Measurements from ENCODE around the gene NUDT21. TPM values are rescaled to one million over a fixed set of nuclear protein-coding genes. Genes with fewer than 3 reads are reported as not detected.

Gene NUDT21
- total RNA-seq, 1 experiment from 2014 or later: 305 TPM

DNA sequence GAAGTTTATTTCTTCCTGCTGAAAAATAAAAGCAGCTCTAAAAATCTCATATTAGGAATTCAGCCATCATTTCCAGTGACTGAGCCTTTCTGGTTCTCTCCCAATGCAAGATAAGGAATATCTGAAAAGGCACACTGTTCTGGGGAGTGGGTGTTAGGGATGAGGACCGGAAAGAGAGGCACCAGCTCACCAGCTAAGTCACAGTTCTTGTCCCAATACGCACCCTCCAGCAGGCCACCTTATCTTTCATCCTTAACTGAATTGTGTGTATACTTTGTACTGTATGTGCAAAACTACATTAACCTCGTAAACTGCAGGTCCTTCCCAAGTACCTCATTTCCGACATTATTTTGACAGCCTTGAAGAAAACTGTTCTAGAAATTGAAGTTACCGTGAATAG, 36.8 kb downstream of the NUDT21 start:
- TF ChIP-seq, protein P1, sequence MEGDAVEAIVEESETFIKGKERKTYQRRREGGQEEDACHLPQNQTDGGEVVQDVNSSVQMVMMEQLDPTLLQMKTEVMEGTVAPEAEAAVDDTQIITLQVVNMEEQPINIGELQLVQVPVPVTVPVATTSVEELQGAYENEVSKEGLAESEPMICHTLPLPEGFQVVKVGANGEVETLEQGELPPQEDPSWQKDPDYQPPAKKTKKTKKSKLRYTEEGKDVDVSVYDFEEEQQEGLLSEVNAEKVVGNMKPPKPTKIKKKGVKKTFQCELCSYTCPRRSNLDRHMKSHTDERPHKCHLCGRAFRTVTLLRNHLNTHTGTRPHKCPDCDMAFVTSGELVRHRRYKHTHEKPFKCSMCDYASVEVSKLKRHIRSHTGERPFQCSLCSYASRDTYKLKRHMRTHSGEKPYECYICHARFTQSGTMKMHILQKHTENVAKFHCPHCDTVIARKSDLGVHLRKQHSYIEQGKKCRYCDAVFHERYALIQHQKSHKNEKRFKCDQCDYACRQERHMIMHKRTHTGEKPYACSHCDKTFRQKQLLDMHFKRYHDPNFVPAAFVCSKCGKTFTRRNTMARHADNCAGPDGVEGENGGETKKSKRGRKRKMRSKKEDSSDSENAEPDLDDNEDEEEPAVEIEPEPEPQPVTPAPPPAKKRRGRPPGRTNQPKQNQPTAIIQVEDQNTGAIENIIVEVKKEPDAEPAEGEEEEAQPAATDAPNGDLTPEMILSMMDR (IDR thresholded peaks at IDR 0.05; ENCODE audit: insufficient read depth in 1 of 2, low read depth in 1 of 2, low read length in 1 of 2, severe bottlenecking in 1 of 2, unreplicated experiment in 1 of 2): no peak
- ChIA-PET CTCF (no interaction called here), POLR2A (no interaction called here)
- BruUV-seq (replicated peaks): no TSS peak
- Mint-ChIP-seq H3K4me3 (ENCODE audit: unreplicated experiment) (no peak overlapping the region), H3K27me3 (ENCODE audit: insufficient read depth, unreplicated experiment) (no peaks in the 10 kb centered on the region), H3K36me3 (ENCODE audit: insufficient read depth, unreplicated experiment) (peaks cover 14% of the 10 kb centered on the region), H3K9me3 (ENCODE audit: unreplicated experiment) (no peaks in the 10 kb centered on the region), H3K27ac (ENCODE audit: unreplicated experiment) (no peak overlapping the region), H3K4me1 (ENCODE audit: low read depth, unreplicated experiment) (no peaks in the 10 kb centered on the region)
- Histone ChIP-seq H3K36me3 (ENCODE audit: control insufficient read depth, insufficient read depth, low read length) (no peaks in the 10 kb centered on the region), H3K4me3 (ENCODE audit: low read depth, low read length) (no peak overlapping the region), H3K9me3 (no peaks in the 10 kb centered on the region), H3K4me1 (no peaks in the 10 kb centered on the region), H3K27me3 (replicated peaks; ENCODE audit: control insufficient read depth, insufficient read depth, low read length) (no peaks in the 10 kb centered on the region)
- DNase-seq: no peak
- intact Hi-C loops (cut with micrococcal nuclease; ENCODE audit: unreplicated experiment): no loop called here

DNA sequence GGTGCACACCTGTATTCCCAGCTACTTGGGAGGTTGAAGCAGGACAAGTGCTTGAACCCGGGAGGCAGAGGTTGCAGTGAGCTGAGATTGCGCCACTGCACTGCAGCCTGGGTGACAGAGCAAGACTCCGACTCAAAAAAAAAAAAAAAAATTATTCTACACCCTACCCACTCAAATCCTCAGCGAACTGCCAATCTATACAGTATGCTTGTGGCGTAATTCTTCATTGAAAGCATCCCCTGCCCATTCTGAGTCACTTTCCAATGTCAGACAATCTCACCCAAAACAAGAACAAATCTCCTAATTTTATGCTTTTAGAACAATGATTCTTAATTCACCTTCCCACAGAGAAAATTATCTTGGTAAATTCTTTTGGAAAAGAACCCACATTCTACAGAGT, 37.8 kb downstream of the NUDT21 start:
- Histone ChIP-seq H3K4me1 (no peaks in the 10 kb centered on the region), H3K9me3 (no peaks in the 10 kb centered on the region), H3K27me3 (replicated peaks; ENCODE audit: control insufficient read depth, insufficient read depth, low read length) (no peaks in the 10 kb centered on the region), H3K36me3 (ENCODE audit: control insufficient read depth, insufficient read depth, low read length) (0 out of 2 replicates have a peak, but pooled peaks cover 3% of the 10 kb centered on the region), H3K4me3 (ENCODE audit: low read depth, low read length) (no peak overlapping the region)
- Mint-ChIP-seq H3K4me1 (ENCODE audit: low read depth, unreplicated experiment) (peaks cover 7% of the 10 kb centered on the region), H3K4me3 (ENCODE audit: unreplicated experiment) (no peak overlapping the region), H3K36me3 (ENCODE audit: insufficient read depth, unreplicated experiment) (peaks cover 24% of the 10 kb centered on the region), H3K27me3 (ENCODE audit: insufficient read depth, unreplicated experiment) (no peaks in the 10 kb centered on the region), H3K9me3 (ENCODE audit: unreplicated experiment) (no peaks in the 10 kb centered on the region), H3K27ac (ENCODE audit: unreplicated experiment) (no peak overlapping the region)
- TF ChIP-seq, protein P1 (IDR thresholded peaks at IDR 0.05; ENCODE audit: insufficient read depth in 1 of 2, low read depth in 1 of 2, low read length in 1 of 2, severe bottlenecking in 1 of 2, unreplicated experiment in 1 of 2): no peak
- ChIA-PET CTCF (no interaction called here), POLR2A (no interaction called here)
- BruUV-seq (replicated peaks): no TSS peak
- intact Hi-C loops (cut with micrococcal nuclease; ENCODE audit: unreplicated experiment): no loop called here
- no peak for DNase-seq

DNA sequence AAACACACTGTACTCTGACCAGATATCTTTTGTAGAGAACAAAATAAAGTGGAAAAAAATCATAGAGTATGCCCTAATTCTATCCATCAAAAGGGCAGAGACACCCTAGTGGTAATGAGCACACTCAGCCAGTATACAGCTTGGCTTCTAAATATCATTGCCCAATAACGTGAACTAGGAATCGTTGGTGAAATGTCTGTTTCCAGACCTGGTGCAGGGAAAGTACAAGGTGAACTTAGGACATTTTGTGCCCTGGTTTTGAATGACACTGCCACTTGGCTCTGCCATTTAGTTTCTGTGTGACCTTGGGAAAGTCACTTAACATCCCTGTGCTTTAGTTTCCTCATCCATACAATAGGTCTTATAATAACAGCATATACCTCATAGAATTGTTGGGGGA, 39.5 kb downstream of the NUDT21 start:
- no peak overlapping the region for H3K4me3 Mint-ChIP-seq (ENCODE audit: unreplicated experiment)
- Histone ChIP-seq H3K36me3 (ENCODE audit: control insufficient read depth, insufficient read depth, low read length) (0 out of 2 replicates have a peak, but pooled peaks cover 3% of the 10 kb centered on the region), H3K4me3 (ENCODE audit: low read depth, low read length) (no peak overlapping the region), H3K9me3 (no peaks in the 10 kb centered on the region), H3K4me1 (no peaks in the 10 kb centered on the region), H3K27me3 (replicated peaks; ENCODE audit: control insufficient read depth, insufficient read depth, low read length) (no peaks in the 10 kb centered on the region)
- H3K36me3 Mint-ChIP-seq (ENCODE audit: insufficient read depth, unreplicated experiment): peaks cover 33% of the 10 kb centered on the region
- TF ChIP-seq, protein P1 (IDR thresholded peaks at IDR 0.05; ENCODE audit: insufficient read depth in 1 of 2, low read depth in 1 of 2, low read length in 1 of 2, severe bottlenecking in 1 of 2, unreplicated experiment in 1 of 2): no peak
- ChIA-PET CTCF (no interaction called here), POLR2A (interaction anchor here (0.6 kb wide), 1 partner anchor 1035 kb away, joined by 5 read pairs; the partner anchor contains the start of genes CIAPIN1 and COQ9)
- no peaks in the 10 kb centered on the region for H3K9me3 Mint-ChIP-seq (ENCODE audit: unreplicated experiment)
- intact Hi-C loops (cut with micrococcal nuclease; ENCODE audit: unreplicated experiment): no loop called here
- no peak overlapping the region for H3K27ac Mint-ChIP-seq (ENCODE audit: unreplicated experiment)
- BruUV-seq (replicated peaks): TSS peak; percentile 3
- no peaks in the 10 kb centered on the region for H3K27me3 Mint-ChIP-seq (ENCODE audit: insufficient read depth, unreplicated experiment)
- no peak for DNase-seq
- H3K4me1 Mint-ChIP-seq (ENCODE audit: low read depth, unreplicated experiment): peaks cover 7% of the 10 kb centered on the region
